ENCODE data around the gene INPP5F. TPM values are rescaled to one million over a fixed set of nuclear protein-coding genes. Genes with fewer than 3 reads are reported as not detected.

The INPP5F gene
- total and polyA plus RNA-seq, 9 of the 15 experiments (the other 6 are each of a cell fraction or from before 2014, with no cell fraction given), result 1.6 to 7.3 (median 6.0) TPM

DNA sequence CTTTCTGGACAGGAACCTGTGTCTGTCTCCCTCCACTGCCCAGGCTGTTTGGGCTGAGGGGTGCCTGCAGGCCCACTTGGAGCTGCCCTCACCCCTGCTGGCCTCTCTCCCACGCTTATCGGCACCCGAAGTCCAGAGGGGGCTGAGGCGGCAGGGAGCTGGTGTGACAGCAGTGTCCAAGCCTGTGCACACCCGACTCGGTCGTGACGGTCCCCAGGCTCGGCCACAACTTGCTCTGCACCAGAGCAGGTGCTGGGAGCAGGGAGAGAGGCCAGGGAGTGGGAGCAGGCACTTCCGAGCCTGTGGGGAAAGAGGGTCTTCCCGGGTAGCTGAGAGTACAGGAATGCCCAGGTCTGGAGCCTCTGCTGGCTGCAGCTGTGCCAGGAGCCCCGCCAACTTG, 23.0 kb downstream of the INPP5F start:
- CTCF ChIA-PET (ENCODE audit: low intra/inter-chr PET ratio), result no interaction called here
- Histone ChIP-seq H4K20me1 (replicated peaks; ENCODE audit: control insufficient read depth, insufficient read depth, low read length) (no peaks in the 10 kb centered on the region), H3K79me2 (ENCODE audit: control insufficient read depth, insufficient read depth, low read length) (no peaks in the 10 kb centered on the region), H3K9ac (ENCODE audit: insufficient read depth in 1 of 2, low read depth in 2 of 2, low read length in 2 of 2) (no peak overlapping the region), H3K4me2 (ENCODE audit: insufficient read depth, low read length) (no peak overlapping the region), H3K9me1 (ENCODE audit: control insufficient read depth, insufficient read depth, low read length) (no peaks in the 10 kb centered on the region), H2AFZ (ENCODE audit: low read depth, low read length) (no peak overlapping the region), H3K27ac (ENCODE audit: extremely low read depth, low read depth, low read length) (no peak overlapping the region), H3K4me1 (replicated peaks in 1 of 2; ENCODE audit: control insufficient read depth in 2 of 2, insufficient read depth in 2 of 2, low read length in 2 of 2) (peaks cover 0 to 6% of the 10 kb centered on the region in 2 experiments; a peak in 2 of 5 replicates), H3K9me3 (replicated peaks; ENCODE audit: control insufficient read depth, insufficient read depth, low read depth, low read length) (no peaks in the 10 kb centered on the region), H3K36me3 (ENCODE audit: control insufficient read depth, insufficient read depth, low read length) (no peaks in the 10 kb centered on the region), H3K4me3 (no peak overlapping the region), H3K27me3 (ENCODE audit: control insufficient read depth in 2 of 2, insufficient read depth in 2 of 2, low read length in 2 of 2) (no peaks in the 10 kb centered on the region)
- TF ChIP-seq RFX5 (IDR thresholded peaks at IDR 0.05; ENCODE audit: low read depth, low read length) (no peak), ZNF561 (CRISPR knock-in tag; conservative IDR thresholded peaks at IDR 0.05) (no peak), FOXJ3 (CRISPR knock-in tag; IDR thresholded peaks at IDR 0.05) (no peak), KAT2B (IDR thresholded peaks at IDR 0.05; ENCODE audit: low read depth, low read length) (no peak)
- TF ChIP-seq, protein P1, sequence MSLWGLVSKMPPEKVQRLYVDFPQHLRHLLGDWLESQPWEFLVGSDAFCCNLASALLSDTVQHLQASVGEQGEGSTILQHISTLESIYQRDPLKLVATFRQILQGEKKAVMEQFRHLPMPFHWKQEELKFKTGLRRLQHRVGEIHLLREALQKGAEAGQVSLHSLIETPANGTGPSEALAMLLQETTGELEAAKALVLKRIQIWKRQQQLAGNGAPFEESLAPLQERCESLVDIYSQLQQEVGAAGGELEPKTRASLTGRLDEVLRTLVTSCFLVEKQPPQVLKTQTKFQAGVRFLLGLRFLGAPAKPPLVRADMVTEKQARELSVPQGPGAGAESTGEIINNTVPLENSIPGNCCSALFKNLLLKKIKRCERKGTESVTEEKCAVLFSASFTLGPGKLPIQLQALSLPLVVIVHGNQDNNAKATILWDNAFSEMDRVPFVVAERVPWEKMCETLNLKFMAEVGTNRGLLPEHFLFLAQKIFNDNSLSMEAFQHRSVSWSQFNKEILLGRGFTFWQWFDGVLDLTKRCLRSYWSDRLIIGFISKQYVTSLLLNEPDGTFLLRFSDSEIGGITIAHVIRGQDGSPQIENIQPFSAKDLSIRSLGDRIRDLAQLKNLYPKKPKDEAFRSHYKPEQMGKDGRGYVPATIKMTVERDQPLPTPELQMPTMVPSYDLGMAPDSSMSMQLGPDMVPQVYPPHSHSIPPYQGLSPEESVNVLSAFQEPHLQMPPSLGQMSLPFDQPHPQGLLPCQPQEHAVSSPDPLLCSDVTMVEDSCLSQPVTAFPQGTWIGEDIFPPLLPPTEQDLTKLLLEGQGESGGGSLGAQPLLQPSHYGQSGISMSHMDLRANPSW (CRISPR knock-in tag; IDR thresholded peaks at IDR 0.05), result no peak
- 42% methylated on average over 5 of the region's 12 CpGs for WGBS (ENCODE audit: insufficient coverage, low coverage, missing lambda C conversion rate)
- no peak for FAIRE-seq
- in situ Hi-C loops (cut with MboI) (no loop called here), intact Hi-C loops (cut with micrococcal nuclease) (no loop called here)
- DNase-seq (ENCODE audit: extremely low read depth in 1 of 4, low spot score in 3 of 4), result no peak
- ATAC-seq, result no peak
- no TSS peak for BruUV-seq (replicated peaks)
- POLR2A ChIA-PET, result no interaction called here

Measured in K562 (cell line).